Tibial nerve (tissue), 4 donors: ENCODE data around the gene TEAD3.
A peak's percentile ranks its signal among the peaks of the same experiment; 100 is the strongest.

ENCODE experiments used
- EP300 ChIP-seq, 2 donors: sonication (generic); formaldehyde crosslinking; IDR thresholded peaks; one replicate each; pipeline ENCODE4 v1.6.1; 2017; ENCODE audit warnings: antibody characterized with exemption in 2 of 2, mild to moderate bottlenecking in 1 of 2
- POLR2A ChIP-seq, 2 donors: fragments of 450-650 bp; IDR thresholded peaks; one replicate each; pipeline ENCODE4 v1.6.1; 2017; ENCODE audit warnings: antibody characterized with exemption in 2 of 2, mild to moderate bottlenecking in 2 of 2, moderate library complexity in 2 of 2
- TF ChIP-seq, protein P1 (sequence below), 5 experiments: fragments of 200-600 bp in 3 of 5; fragments of 450-650 bp in 2 of 5; sonication (generic) in 3 of 5; IDR thresholded peaks; one replicate each; pipeline ENCODE4 v1.5.1; 2016 to 2019; ENCODE audit warnings: antibody characterized with exemption in 5 of 5, mild to moderate bottlenecking in 3 of 5, moderate library complexity in 2 of 5

DNA sequence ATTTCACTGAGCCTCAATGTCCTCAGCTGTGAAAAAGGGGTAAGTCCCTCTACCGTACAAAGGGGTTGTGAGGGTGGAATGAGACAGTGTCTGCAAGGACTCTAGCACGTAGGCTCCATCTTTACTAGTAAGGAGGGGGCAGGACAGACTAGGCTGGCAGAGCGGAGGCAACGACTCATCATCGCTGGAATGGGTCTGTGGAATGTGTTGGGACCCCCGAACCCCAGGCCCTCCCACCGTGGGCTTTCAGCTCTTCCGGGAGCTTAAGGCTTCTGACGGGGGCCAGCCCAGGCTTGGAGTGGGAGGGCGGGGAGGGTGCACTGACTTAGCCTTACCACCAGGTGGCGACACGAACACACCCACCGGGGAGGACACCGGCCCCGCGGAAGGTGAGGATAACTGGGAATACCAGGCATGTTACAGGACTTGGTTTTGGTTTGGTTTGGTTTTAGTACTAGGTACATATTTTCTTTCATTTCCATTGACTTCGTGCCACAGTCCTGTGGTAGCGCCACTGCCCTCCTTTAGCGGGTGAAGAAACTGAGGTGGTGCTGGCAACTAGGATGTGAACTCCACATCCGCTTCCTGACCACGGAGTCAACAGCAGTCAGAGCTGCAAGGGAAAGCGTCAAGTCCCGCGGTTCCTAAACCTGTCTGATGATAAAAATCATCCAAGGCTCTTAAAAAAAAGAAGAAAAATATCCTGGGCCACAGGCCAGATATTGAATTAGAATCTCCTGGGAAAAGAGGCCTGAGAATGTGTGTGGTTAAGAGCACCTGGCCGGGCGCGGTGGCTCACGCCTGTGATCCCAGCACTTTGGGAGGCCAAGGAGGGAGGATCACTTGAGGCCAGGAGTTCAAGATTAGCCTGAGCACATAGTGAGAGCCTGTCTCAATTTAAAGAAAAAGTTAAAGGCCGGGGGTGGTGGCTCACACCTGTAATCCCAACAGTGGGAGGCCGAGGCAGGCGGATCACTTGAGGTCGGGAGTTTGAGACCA lies 26.1 kb upstream of the TEAD3 start:
- TF ChIP-seq, protein P1, sequence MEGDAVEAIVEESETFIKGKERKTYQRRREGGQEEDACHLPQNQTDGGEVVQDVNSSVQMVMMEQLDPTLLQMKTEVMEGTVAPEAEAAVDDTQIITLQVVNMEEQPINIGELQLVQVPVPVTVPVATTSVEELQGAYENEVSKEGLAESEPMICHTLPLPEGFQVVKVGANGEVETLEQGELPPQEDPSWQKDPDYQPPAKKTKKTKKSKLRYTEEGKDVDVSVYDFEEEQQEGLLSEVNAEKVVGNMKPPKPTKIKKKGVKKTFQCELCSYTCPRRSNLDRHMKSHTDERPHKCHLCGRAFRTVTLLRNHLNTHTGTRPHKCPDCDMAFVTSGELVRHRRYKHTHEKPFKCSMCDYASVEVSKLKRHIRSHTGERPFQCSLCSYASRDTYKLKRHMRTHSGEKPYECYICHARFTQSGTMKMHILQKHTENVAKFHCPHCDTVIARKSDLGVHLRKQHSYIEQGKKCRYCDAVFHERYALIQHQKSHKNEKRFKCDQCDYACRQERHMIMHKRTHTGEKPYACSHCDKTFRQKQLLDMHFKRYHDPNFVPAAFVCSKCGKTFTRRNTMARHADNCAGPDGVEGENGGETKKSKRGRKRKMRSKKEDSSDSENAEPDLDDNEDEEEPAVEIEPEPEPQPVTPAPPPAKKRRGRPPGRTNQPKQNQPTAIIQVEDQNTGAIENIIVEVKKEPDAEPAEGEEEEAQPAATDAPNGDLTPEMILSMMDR (IDR thresholded peaks at IDR 0.05) = peak; percentile 96 to 100 (median 97)
- peak in 1 of 2 donors; percentile 14 for TF ChIP-seq POLR2A (IDR thresholded peaks at IDR 0.05)
- TF ChIP-seq EP300 (IDR thresholded peaks at IDR 0.05) = peak in 1 of 2 donors; percentile 44
